Loucy (cell line): Measurements from ENCODE around the gene LGALS7B.

Experiments
- H2AFZ ChIP-seq: fragments of 200-600 bp; sonication (generic); 2 replicates; pipeline ENCODE4 v1.6.0; 2016; ENCODE audit warnings: antibody characterized with exemption, mild to moderate bottlenecking, low read length, moderate library complexity
- H3F3A ChIP-seq: fragments of 200-600 bp; 2 replicates; pipeline ENCODE4 v1.6.0; 2016; ENCODE audit warnings: antibody characterized with exemption, low read depth, mild to moderate bottlenecking
- H3K27me3 ChIP-seq: fragments of 200-600 bp; sonication (generic); 2 replicates; pipeline ENCODE4 v1.6.1; 2014; ENCODE audit warnings: low read length, mild to moderate bottlenecking; ENCODE audit not compliant: insufficient read depth, poor library complexity, severe bottlenecking
- H3K36me3 ChIP-seq: fragments of 200-600 bp; sonication (generic); 2 replicates; pipeline ENCODE4 v1.6.1; 2016; ENCODE audit warnings: low read length; ENCODE audit not compliant: insufficient read depth
- H3K4me1 ChIP-seq: fragments of 200-600 bp; sonication (generic); 2 replicates; pipeline ENCODE4 v1.5.1; 2014; ENCODE audit warnings: low read length, mild to moderate bottlenecking; ENCODE audit not compliant: insufficient read depth, poor library complexity, severe bottlenecking
- H3K4me2 ChIP-seq: fragments of 200-600 bp; sonication (generic); 2 replicates; pipeline ENCODE4 v1.6.0; 2014; ENCODE audit warnings: antibody characterized with exemption, low read length, low read depth, mild to moderate bottlenecking; ENCODE audit not compliant: poor library complexity, severe bottlenecking
- H3K4me3 ChIP-seq: fragments of 200-600 bp; sonication (generic); 2 replicates; pipeline ENCODE4 v1.5.1; 2014; ENCODE audit warnings: low read length, mild to moderate bottlenecking, mixed read lengths; ENCODE audit not compliant: poor library complexity, severe bottlenecking
- H3K79me2 ChIP-seq: fragments of 200-600 bp; sonication (generic); 2 replicates; pipeline ENCODE4 v1.6.1; 2014; ENCODE audit warnings: low read length; ENCODE audit not compliant: insufficient read depth
- H3K9ac ChIP-seq: fragments of 200-600 bp; sonication (generic); 2 replicates; pipeline ENCODE4 v1.6.0; 2014; ENCODE audit warnings: mild to moderate bottlenecking, low read depth, low read length, moderate library complexity; ENCODE audit not compliant: poor library complexity, severe bottlenecking
- H3K9me2 ChIP-seq: fragments of 200-600 bp; sonication (generic); replicated peaks from 2 replicates; pipeline ENCODE4 v1.6.1; 2016; ENCODE audit warnings: low read depth, low read length, mixed read lengths
- H3K9me3 ChIP-seq: fragments of 200-600 bp; sonication (generic); 2 replicates; pipeline ENCODE4 v1.6.1; 2014; ENCODE audit warnings: mild to moderate bottlenecking, antibody characterized with exemption, low read length, low read depth; ENCODE audit not compliant: insufficient read depth
- H4K20me1 ChIP-seq: fragments of 200-600 bp; sonication (generic); 2 replicates; pipeline ENCODE4 v1.6.0; 2014; ENCODE audit warnings: antibody characterized with exemption, low read length, mild to moderate bottlenecking; ENCODE audit not compliant: insufficient read depth, poor library complexity, severe bottlenecking
- CTCF ChIP-seq: fragments of 200-600 bp; sonication (generic); conservative IDR thresholded peaks from 2 replicates; pipeline ENCODE4 v1.5.1; 2014; ENCODE audit warnings: mild to moderate bottlenecking, antibody characterized with exemption, low read length
- EZH2phosphoT487 ChIP-seq: fragments of 200-600 bp; IDR thresholded peaks from 2 replicates; pipeline ENCODE4 v1.6.1; 2018; ENCODE audit warnings: antibody characterized with exemption, mild to moderate bottlenecking, moderate library complexity, borderline replicate concordance

The LGALS7B gene

GRCh38 chr19:38788478-38789243 is at the start of gene LGALS7B:
Gene LGALS7B (plus strand): TSS chr19:38789200. CDS start chr19:38789227, 27 bp downstream.
- Histone ChIP-seq H3K9ac (no peak within 1 kb of the TSS), H3F3A (no peaks in the 10 kb centered on the region), H4K20me1 (no peaks in the 10 kb centered on the region), H3K9me2 (no peaks in the 10 kb centered on the region), H3K36me3 (no peaks in the 10 kb centered on the region), H3K27me3 (no peaks in the 10 kb centered on the region), H3K4me3 (no peak within 1 kb of the TSS), H3K4me1 (no peaks in the 10 kb centered on the region), H3K4me2 (no peak within 1 kb of the TSS), H3K9me3 (no peaks in the 10 kb centered on the region), H2AFZ (no peak within 1 kb of the TSS), H3K79me2 (no peaks in the 10 kb centered on the region)
- TF ChIP-seq CTCF (no peak), EZH2phosphoT487 (no peak)

- Histone ChIP-seq H3K4me2 (no peak overlapping the region), H3K27me3 (no peaks in the 10 kb centered on the region), H3K9me2 (no peaks in the 10 kb centered on the region), H4K20me1 (no peaks in the 10 kb centered on the region), H3K79me2 (no peaks in the 10 kb centered on the region), H3K9me3 (no peaks in the 10 kb centered on the region), H3K9ac (no peak overlapping the region), H3F3A (no peaks in the 10 kb centered on the region), H3K36me3 (no peaks in the 10 kb centered on the region), H3K4me1 (peaks cover 7% of the 10 kb centered on the region), H2AFZ (no peak overlapping the region), H3K4me3 (no peak overlapping the region)
- TF ChIP-seq EZH2phosphoT487: no peak
Observed at GRCh38 chr19:38739440-38740256, 49.4 kb upstream of the LGALS7B start.

GRCh38 chr19:38740257-38740592 is 48.8 kb upstream of the LGALS7B start:
- TF ChIP-seq EZH2phosphoT487 (no peak), CTCF (no peak)

More at GRCh38 chr19:38740257-38740592, 48.8 kb upstream of the LGALS7B start:
- Histone ChIP-seq H3K36me3 (no peaks in the 10 kb centered on the region), H3K27me3 (no peaks in the 10 kb centered on the region), H3K9me2 (no peaks in the 10 kb centered on the region), H3K9me3 (no peaks in the 10 kb centered on the region), H3K79me2 (no peaks in the 10 kb centered on the region), H3K9ac (no peak overlapping the region), H3K4me1 (peaks cover 1% of the 10 kb centered on the region), H3F3A (no peaks in the 10 kb centered on the region), H4K20me1 (no peaks in the 10 kb centered on the region), H3K4me2 (no peak overlapping the region), H3K4me3 (no peak overlapping the region), H2AFZ (no peak overlapping the region)
